HepG2 (cell line): Measurements from ENCODE around the gene TESPA1.

ENCODE experiments used
- CEBPB ChIP-seq: IDR thresholded peaks from 2 replicates; pipeline ENCODE4 v1.6.1; 2011; ENCODE audit warnings: low read depth, low read length, improper control_type of control experiment, borderline replicate concordance
- CTCF ChIP-seq: sonication (generic); formaldehyde crosslinking; IDR thresholded peaks from 2 replicates; pipeline ENCODE4 v1.5.0; 2020; ENCODE audit warnings: mild to moderate bottlenecking, missing genetic modification reagents, moderate library complexity
- GABPB1 ChIP-seq: IDR thresholded peaks from 2 replicates; pipeline ENCODE4 v1.6.1; 2016; ENCODE audit warnings: mild to moderate bottlenecking, missing genetic modification reagents, moderate library complexity, missing compliant biosample characterization
- GTF2F1 ChIP-seq: fragments of 150-350 bp; IDR thresholded peaks from 2 replicates; pipeline ENCODE4 v1.6.1; 2014; ENCODE audit warnings: low read length
- HIVEP1 ChIP-seq: sonication (generic); formaldehyde crosslinking; IDR thresholded peaks from 2 replicates; pipeline ENCODE4 v1.4.0; 2020; ENCODE audit warnings: mild to moderate bottlenecking, missing genetic modification reagents
- POLR2A ChIP-seq, 2 experiments: IDR thresholded peaks; 2 replicates each; pipeline ENCODE4 v1.6.1; 2011; ENCODE audit warnings: low read depth in 2 of 2, low read length in 2 of 2, mild to moderate bottlenecking in 1 of 2, moderate library complexity in 1 of 2; ENCODE audit not compliant: insufficient read depth in 1 of 2
- RFX5 ChIP-seq: IDR thresholded peaks from 2 replicates; pipeline ENCODE4 v1.6.1; 2011; ENCODE audit warnings: low read depth, low read length, improper control_type of control experiment
- ZFX ChIP-seq: sonication (generic); formaldehyde crosslinking; IDR thresholded peaks from 2 replicates; pipeline ENCODE4 v1.4.0; 2020; ENCODE audit warnings: mild to moderate bottlenecking, low read depth, missing genetic modification reagents, moderate library complexity
- ZNF12 ChIP-seq: sonication (generic); formaldehyde crosslinking; IDR thresholded peaks from 2 replicates; pipeline ENCODE4 v1.5.0; 2020; ENCODE audit warnings: missing genetic modification reagents
- ZNF557 ChIP-seq: sonication (generic); formaldehyde crosslinking; IDR thresholded peaks from 2 replicates; pipeline ENCODE4 v1.4.0; 2020; ENCODE audit warnings: missing genetic modification reagents
- ZNF720 ChIP-seq: sonication (generic); formaldehyde crosslinking; IDR thresholded peaks from 2 replicates; pipeline ENCODE4 v1.4.0; 2020; ENCODE audit warnings: missing genetic modification reagents

GRCh38 chr12:55034218-55034617 is 49.7 kb upstream of the TESPA1 start:
- no peak for TF ChIP-seq CTCF (CRISPR knock-in tag)
- no peak for TF ChIP-seq ZNF557 (CRISPR knock-in tag)
- TF ChIP-seq RFX5, result no peak
- no peak for TF ChIP-seq GTF2F1
- TF ChIP-seq ZFX (CRISPR knock-in tag), result no peak
- TF ChIP-seq CEBPB, result no peak
- no peak for TF ChIP-seq HIVEP1 (CRISPR knock-in tag)
- TF ChIP-seq GABPB1 (CRISPR knock-in tag), result no peak
- TF ChIP-seq ZNF720 (CRISPR knock-in tag), result no peak
- no peak for TF ChIP-seq ZNF12 (CRISPR knock-in tag)
- TF ChIP-seq POLR2A (IDR thresholded peaks at IDR 0.05; ENCODE audit: insufficient read depth in 1 of 2, low read depth in 2 of 2, low read length in 2 of 2), result no peak
